NCI-H2196 treated with DMSO at 0.1 percent for 48 hours (cell line): ENCODE results near the gene NFATC1.

Source experiments
- DNase-seq: peaks from one replicate; lab custom pipeline; 2025; ENCODE audit not compliant: unreplicated experiment; lab: John Stamatoyannopoulos, UW

The NFATC1 gene

GRCh38 chr18:79438898-79439627, 43.3 kb downstream of the NFATC1 start:
- DNase-seq: no peak

- no peak for DNase-seq
These were observed 43.9 kb downstream of the NFATC1 start for GRCh38 chr18:79439628-79440023.

- DNase-seq: no peak
These were observed 44.8 kb downstream of the NFATC1 start for GRCh38 chr18:79440316-79441110.

- no peak for DNase-seq
These were observed 45.7 kb downstream of the NFATC1 start for GRCh38 chr18:79441420-79441819.

GRCh38 chr18:79442508-79443221, 46.9 kb downstream of the NFATC1 start:
- DNase-seq: no peak

GRCh38 chr18:79445221-79445620, 49.5 kb downstream of the NFATC1 start:
- DNase-seq: no peak

- no peak for DNase-seq
These were observed 50.2 kb downstream of the NFATC1 start for GRCh38 chr18:79445696-79446561.

GRCh38 chr18:79446931-79447330, 51.2 kb downstream of the NFATC1 start:
- no peak for DNase-seq

GRCh38 chr18:79447703-79448367, 52.1 kb downstream of the NFATC1 start:
- no peak for DNase-seq

GRCh38 chr18:79448621-79449020, 52.9 kb downstream of the NFATC1 start:
- no peak for DNase-seq

- DNase-seq: no peak
These were observed 54.0 kb downstream of the NFATC1 start for GRCh38 chr18:79449551-79450288.

- DNase-seq: no peak
These were observed 54.8 kb downstream of the NFATC1 start for GRCh38 chr18:79450289-79451080.

- no peak for DNase-seq
These were observed 55.8 kb downstream of the NFATC1 start for GRCh38 chr18:79451237-79452125.

GRCh38 chr18:79452190-79452990, 56.7 kb downstream of the NFATC1 start:
- no peak for DNase-seq

- DNase-seq: no peak
These were observed 57.4 kb downstream of the NFATC1 start for GRCh38 chr18:79452991-79453645.
